T-cell (primary cell): ENCODE data around the gene PYURF. TPM values are rescaled to one million over a fixed set of nuclear protein-coding genes. Genes with fewer than 3 reads are reported as not detected.

Experiments
- ATAC-seq, 4 experiments: fragments of 200-7000 bp in 3 of 4; fragments of 150-1000 bp in 1 of 4; cut with Tn5 transposase; replicated peaks in 1 of 4; 1 replicate in 3 of 4; 2 replicates in 1 of 4; pipeline ENCODE4 v1.10.0; 2021; ENCODE audit warnings: moderate library complexity in 3 of 4, mild to moderate bottlenecking in 2 of 4, moderate number of reproducible peaks in 1 of 4
- CTCF ChIA-PET, 2 donors: fragments of 300-600 bp; sonication (Branson Sonifier 250); formaldehyde crosslinking; loops; one replicate each; lab custom pipeline; 2022; ENCODE audit warnings: antibody characterized with exemption in 2 of 2; lab: Charles Lee
- POLR2A ChIA-PET, 2 donors: fragments of 300-600 bp; sonication (Branson Sonifier 250); formaldehyde crosslinking; loops; one replicate each; lab custom pipeline; 2022; ENCODE audit warnings: antibody characterized with exemption in 2 of 2; lab: Charles Lee
- DNase-seq, 35 experiments: peaks; one replicate each; pipeline versions ENCODE4 v3.0.0 to v3.0.0-alpha.2; 2013 to 2023
- H3K27ac ChIP-seq: one replicate; pipeline ENCODE4 v1.5.1; 2013; ENCODE audit warnings: low read length
- H3K27me3 ChIP-seq, 2 experiments: replicated peaks in 1 of 2; 1 replicate in 1 of 2; 2 replicates in 1 of 2; pipeline versions ENCODE4 v1.6.1 to v1.7.0; 2013; ENCODE audit warnings: low read length in 1 of 2, mixed read lengths in 1 of 2; ENCODE audit not compliant: control insufficient read depth in 2 of 2, insufficient read depth in 2 of 2; ENCODE audit errors: extremely low read depth in 1 of 2
- H3K36me3 ChIP-seq, 2 donors: 1 replicate in 1 of 2; 2 replicates in 1 of 2; pipeline versions ENCODE4 v1.6.1 to v1.7.0; 2013; ENCODE audit warnings: low read length in 1 of 2; ENCODE audit not compliant: control insufficient read depth in 2 of 2, insufficient read depth in 1 of 2; ENCODE audit errors: extremely low read depth in 1 of 2
- H3K4me1 ChIP-seq, 2 experiments: 1 replicate in 1 of 2; 2 replicates in 1 of 2; pipeline versions ENCODE4 v1.6.1 to v1.7.0; 2013; ENCODE audit warnings: low read length in 2 of 2, mixed read lengths in 1 of 2; ENCODE audit not compliant: insufficient read depth in 2 of 2, control insufficient read depth in 1 of 2; ENCODE audit errors: extremely low read depth in 1 of 2
- H3K4me3 ChIP-seq, 2 donors: 1 replicate in 1 of 2; 2 replicates in 1 of 2; pipeline versions ENCODE4 v1.5.1 to v1.7.0; 2013; ENCODE audit warnings: mild to moderate bottlenecking in 2 of 2, low read length in 1 of 2, moderate library complexity in 1 of 2; ENCODE audit not compliant: control insufficient read depth in 1 of 2; ENCODE audit errors: extremely low read depth in 1 of 2
- H3K9me3 ChIP-seq: 2 replicates; pipeline ENCODE4 v1.7.0; 2013
- H3K27ac Mint-ChIP-seq, 2 donors: one replicate each; pipeline ENCODE4 v1.8.0; 2020 to 2021; ENCODE audit warnings: mild to moderate bottlenecking in 2 of 2, mixed read lengths in 2 of 2
- H3K27me3 Mint-ChIP-seq, 2 donors: one replicate each; pipeline ENCODE4 v1.8.0; 2021 to 2022; ENCODE audit warnings: mixed read lengths in 2 of 2
- H3K36me3 Mint-ChIP-seq: one replicate; pipeline ENCODE4 v1.8.0; 2021; ENCODE audit warnings: mixed read lengths
- H3K4me1 Mint-ChIP-seq, 3 donors: one replicate each; pipeline ENCODE4 v1.8.0; 2020 to 2022; ENCODE audit warnings: mixed read lengths in 3 of 3, mild to moderate bottlenecking in 1 of 3
- H3K4me3 Mint-ChIP-seq, 3 donors: one replicate each; pipeline ENCODE4 v1.8.0; 2020 to 2022; ENCODE audit warnings: mild to moderate bottlenecking in 3 of 3, mixed read lengths in 3 of 3, moderate library complexity in 3 of 3
- H3K9me3 Mint-ChIP-seq, 3 donors: one replicate each; pipeline ENCODE4 v1.8.0; 2020 to 2022; ENCODE audit warnings: mixed read lengths in 3 of 3
- WGBS: methylation state at CpG from one replicate; pipeline ENCODE4 v1.1.5; 2013; ENCODE audit warnings: missing lambda C conversion rate; ENCODE audit not compliant: insufficient coverage; 5-methylcytosine and 5-hydroxymethylcytosine counted together
- total RNA-seq, 35 experiments: library from RNA in 6 of 35; stranded (reverse) in 6 of 35; fragments of 120-200 nt in 1 of 35; gene quantifications; one replicate each; pipeline versions ENCODE4 v1.2.1 to v1.2.4 and lab custom pipeline; 2013 to 2026

The PYURF gene
- total RNA-seq, 5 donors from 2014 or later (not counting 1 experiment from before 2014, with no cell fraction given): 39.9 to 60.7 (median 53.7) TPM

- Histone ChIP-seq H3K4me1 (no peaks in the 10 kb centered on the region), H3K27me3 (no peaks in the 10 kb centered on the region), H3K9me3 (no peaks in the 10 kb centered on the region), H3K27ac (no peak overlapping the region), H3K36me3 (peaks cover 0 to 8% of the 10 kb centered on the region in 2 donors), H3K4me3 (no peak overlapping the region)
- Mint-ChIP-seq H3K27ac (no peak overlapping the region), H3K9me3 (no peaks in the 10 kb centered on the region), H3K4me3 (no peak overlapping the region), H3K27me3 (no peaks in the 10 kb centered on the region), H3K4me1 (peaks cover 1 to 8% (median 7%) of the 10 kb centered on the region in 3 donors), H3K36me3 (peaks cover 5% of the 10 kb centered on the region)
- ChIA-PET POLR2A (interaction anchor here (0.6 to 0.7 kb wide), 2 partner anchors 245 to 927 kb away, joined by 3 to 6 read pairs; no protein-coding TSS in a partner anchor), CTCF (interaction anchor here (0.7 to 6.1 kb wide), 7 partner anchors 13 to 305 kb away, joined by 3 to 110 read pairs (median 4); no protein-coding TSS in a partner anchor)
- ATAC-seq (no peak), DNase-seq (no peak)
- WGBS: 100% methylated on average over 2 of the region's 3 CpGs
These were observed 6.8 kb downstream of the PYURF start for GRCh38 chr4:88516746-88517145.

GRCh38 chr4:88514557-88515511 lies 8.7 kb downstream of the PYURF start:
- ATAC-seq: no peak
- ChIA-PET POLR2A (interaction anchor here in 1 of 2 donors (0.6 kb wide), 1 partner anchor 297 kb away, joined by 3 read pairs; no protein-coding TSS in a partner anchor), CTCF (interaction anchor here (0.5 to 6.1 kb wide), 49 partner anchors 9 to 662 kb away, joined by 3 to 110 read pairs (median 4); partner anchors contain the start of genes HERC5 (in 1 of the 2), HERC6 (in 1 of the 2) and PPM1K (in 1 of the 2))
- Mint-ChIP-seq H3K4me3 (no peak overlapping the region), H3K27me3 (no peaks in the 10 kb centered on the region), H3K9me3 (no peaks in the 10 kb centered on the region), H3K36me3 (no peaks in the 10 kb centered on the region), H3K4me1 (no peaks in the 10 kb centered on the region), H3K27ac (no peak overlapping the region)
- no peak overlapping the region for H3K27ac ChIP-seq
- no peaks in the 10 kb centered on the region for H3K4me1 ChIP-seq
- H3K27me3 ChIP-seq: no peaks in the 10 kb centered on the region
- no peaks in the 10 kb centered on the region for H3K9me3 ChIP-seq
- H3K4me3 ChIP-seq: no peak overlapping the region
- WGBS: no CpG with 5 or more reads among the region's 8 CpGs
- no peak for DNase-seq
- no peaks in the 10 kb centered on the region for H3K36me3 ChIP-seq

- no CpG with 5 or more reads among the region's 3 CpGs for WGBS
- DNase-seq: no peak
- ChIA-PET CTCF (interaction anchor here (0.6 to 6.1 kb wide), 6 partner anchors 26 to 294 kb away, joined by 3 to 110 read pairs (median 4); no protein-coding TSS in a partner anchor), POLR2A (interaction anchor here in 1 of 2 donors (0.5 to 0.6 kb wide), 2 partner anchors 26 to 152 kb away, joined by 3 to 4 read pairs; no protein-coding TSS in a partner anchor)
- Histone ChIP-seq H3K36me3 (no peaks in the 10 kb centered on the region), H3K4me1 (no peaks in the 10 kb centered on the region), H3K27ac (no peak overlapping the region), H3K27me3 (no peaks in the 10 kb centered on the region), H3K4me3 (no peak overlapping the region), H3K9me3 (no peaks in the 10 kb centered on the region)
- ATAC-seq: no peak
- no peak overlapping the region for H3K27ac Mint-ChIP-seq
- H3K4me1 Mint-ChIP-seq: no peaks in the 10 kb centered on the region
- H3K4me3 Mint-ChIP-seq: no peak overlapping the region
- H3K9me3 Mint-ChIP-seq: no peaks in the 10 kb centered on the region
- no peaks in the 10 kb centered on the region for H3K27me3 Mint-ChIP-seq
- peaks cover 2% of the 10 kb centered on the region for H3K36me3 Mint-ChIP-seq
These were observed 12.3 kb downstream of the PYURF start for GRCh38 chr4:88511236-88511635.

- ChIA-PET POLR2A (no interaction called here), CTCF (no interaction called here)
- H3K36me3 ChIP-seq: peaks cover 0 to 2% of the 10 kb centered on the region in 2 donors
- no peaks in the 10 kb centered on the region for H3K4me1 ChIP-seq
- Mint-ChIP-seq H3K36me3 (peaks cover 47% of the 10 kb centered on the region), H3K27me3 (no peaks in the 10 kb centered on the region), H3K4me1 (no peaks in the 10 kb centered on the region), H3K27ac (no peak overlapping the region), H3K9me3 (no peaks in the 10 kb centered on the region), H3K4me3 (no peak overlapping the region)
- no peak overlapping the region for H3K4me3 ChIP-seq
- no peaks in the 10 kb centered on the region for H3K9me3 ChIP-seq
- DNase-seq (no peak), ATAC-seq (no peak)
- no peak overlapping the region for H3K27ac ChIP-seq
- no CpG with 5 or more reads among the region's 2 CpGs for WGBS
- no peaks in the 10 kb centered on the region for H3K27me3 ChIP-seq
These were observed 20.2 kb downstream of the PYURF start for GRCh38 chr4:88503344-88503743.

GRCh38 chr4:88497859-88498409 lies 25.6 kb downstream of the PYURF start:
- Mint-ChIP-seq H3K4me3 (no peak overlapping the region), H3K36me3 (peaks cover 53% of the 10 kb centered on the region), H3K27me3 (no peaks in the 10 kb centered on the region), H3K27ac (no peak overlapping the region), H3K4me1 (no peaks in the 10 kb centered on the region), H3K9me3 (no peaks in the 10 kb centered on the region)
- WGBS: 92% methylated on average over 2 of the region's 2 CpGs
- no peak overlapping the region for H3K27ac ChIP-seq
- ATAC-seq (no peak), DNase-seq (no peak)
- no peaks in the 10 kb centered on the region for H3K27me3 ChIP-seq
- POLR2A ChIA-PET: no interaction called here
- H3K36me3 ChIP-seq: peaks cover 0 to 4% of the 10 kb centered on the region in 2 donors
- no peaks in the 10 kb centered on the region for H3K4me1 ChIP-seq
- H3K9me3 ChIP-seq: no peaks in the 10 kb centered on the region
- CTCF ChIA-PET: no interaction called here
- no peak overlapping the region for H3K4me3 ChIP-seq

GRCh38 chr4:88489100-88489761 lies 34.3 kb downstream of the PYURF start:
- Mint-ChIP-seq H3K9me3 (no peaks in the 10 kb centered on the region), H3K4me1 (peaks cover 11 to 14% (median 12%) of the 10 kb centered on the region in 3 donors), H3K27me3 (no peaks in the 10 kb centered on the region), H3K4me3 (peak overlapping the region in 1 of 3 donors; percentile 15), H3K27ac (peak overlapping the region; percentile 80 to 83), H3K36me3 (peaks cover 45% of the 10 kb centered on the region)
- 4% methylated on average over 3 of the region's 4 CpGs for WGBS
- Histone ChIP-seq H3K9me3 (no peaks in the 10 kb centered on the region), H3K27ac (peak overlapping the region; percentile 7), H3K27me3 (no peaks in the 10 kb centered on the region), H3K36me3 (peaks cover 0 to 4% of the 10 kb centered on the region in 2 donors), H3K4me1 (peaks cover 5 to 12% of the 10 kb centered on the region in 2 experiments), H3K4me3 (no peak overlapping the region)
- ChIA-PET POLR2A (no interaction called here), CTCF (no interaction called here)
- DNase-seq (peak in 1 of 35 experiments; percentile 4), ATAC-seq (peak in 2 of 4 experiments; percentile 41 to 43)
